SK-N-SH (cell line): Measurements from ENCODE around the gene ILK. TPM values are rescaled to one million over a fixed set of nuclear protein-coding genes. Genes with fewer than 3 reads are reported as not detected.
A peak's percentile ranks its signal among the peaks of the same experiment; 100 is the strongest.

ENCODE experiments used
- CTCF ChIA-PET: fragments of 300-600, 350-600 bp; formaldehyde crosslinking; extraction: SDS; loops from one replicate; lab custom pipeline; 2021; lab: Yijun Ruan, JAX
- POLR2A ChIA-PET: fragments of 350-600 bp; sonication (Branson Sonifier 250); formaldehyde crosslinking; extraction: SDS; loops from one replicate; lab custom pipeline; 2020; ENCODE audit warnings: antibody characterized with exemption, inconsistent platforms; lab: Yijun Ruan, JAX
- DNase-seq: peaks from one replicate; pipeline ENCODE4 v3.0.0; 2012
- H2AFZ ChIP-seq: fragments of 200-600 bp; sonication (generic); 2 replicates; pipeline ENCODE4 v1.8.1; 2016; ENCODE audit warnings: antibody characterized with exemption, mild to moderate bottlenecking, low read depth
- H3F3A ChIP-seq: fragments of 200-600 bp; sonication (generic); replicated peaks from 2 replicates; pipeline ENCODE3; 2016; ENCODE audit warnings: antibody characterized with exemption, mild to moderate bottlenecking; ENCODE audit not compliant: insufficient read depth
- H3K27ac ChIP-seq, 2 experiments: fragments of 200-500 bp in 1 of 2; fragments of 200-600 bp in 1 of 2; sonication (Bioruptor generic) in 1 of 2; sonication (generic), shearing (Covaris generic) in 1 of 2; 2 replicates each; pipeline versions ENCODE4 v1.5.1 to v1.6.1; 2014 to 2016; ENCODE audit warnings: low read depth in 2 of 2, inconsistent platforms in 1 of 2, low read length in 1 of 2, mild to moderate bottlenecking in 1 of 2, mixed read lengths in 1 of 2
- H3K27me3 ChIP-seq: fragments of 200-600 bp; sonication (generic), shearing (Covaris generic); 2 replicates; pipeline ENCODE4 v1.6.1; 2016; ENCODE audit warnings: mixed run types; ENCODE audit not compliant: insufficient read depth
- H3K36me3 ChIP-seq, 2 experiments: fragments of 200-500 bp in 1 of 2; fragments of 200-600 bp in 1 of 2; sonication (Bioruptor generic) in 1 of 2; sonication (generic) in 1 of 2; replicated peaks in 1 of 2; 2 replicates each; pipeline versions ENCODE3 to v1.5.1; 2014 to 2016; ENCODE audit warnings: low read length in 1 of 2, mild to moderate bottlenecking in 1 of 2; ENCODE audit not compliant: insufficient read depth in 2 of 2, control insufficient read depth in 1 of 2
- H3K4me1 ChIP-seq, 2 experiments: fragments of 200-500 bp in 1 of 2; fragments of 200-600 bp in 1 of 2; sonication (Bioruptor generic) in 1 of 2; sonication (generic), shearing (Covaris generic) in 1 of 2; 2 replicates each; pipeline versions ENCODE4 v1.5.1 to v1.6.1; 2014 to 2016; ENCODE audit warnings: low read depth in 1 of 2, low read length in 1 of 2, mixed run types in 1 of 2; ENCODE audit not compliant: insufficient read depth in 2 of 2, control insufficient read depth in 1 of 2
- H3K4me2 ChIP-seq: fragments of 200-600 bp; sonication (generic), shearing (Covaris generic); 2 replicates; pipeline ENCODE4 v1.6.1; 2017; ENCODE audit warnings: mixed run types
- H3K4me3 ChIP-seq, 2 experiments: fragments of 200-500 bp in 1 of 2; fragments of 200-600 bp in 1 of 2; sonication (Bioruptor generic) in 1 of 2; sonication (generic), shearing (Covaris generic) in 1 of 2; 2 replicates each; pipeline versions ENCODE4 v1.5.1 to v1.8.1; 2014 to 2016; ENCODE audit warnings: low read depth in 2 of 2, inconsistent platforms in 1 of 2, low read length in 1 of 2, mild to moderate bottlenecking in 1 of 2, mixed read lengths in 1 of 2, moderate library complexity in 1 of 2
- H3K79me2 ChIP-seq: fragments of 200-600 bp; sonication (generic); 2 replicates; pipeline ENCODE4 v1.8.1; 2017; ENCODE audit warnings: mild to moderate bottlenecking; ENCODE audit not compliant: insufficient read depth
- H3K9ac ChIP-seq: fragments of 200-600 bp; sonication (generic); 2 replicates; pipeline ENCODE4 v1.6.1; 2017; ENCODE audit warnings: mixed run types
- H3K9me2 ChIP-seq: fragments of 200-600 bp; sonication (generic); 2 replicates; pipeline ENCODE4 v1.6.1; 2017; ENCODE audit warnings: mixed run types
- H3K9me3 ChIP-seq: fragments of 200-600 bp; sonication (generic); 2 replicates; pipeline ENCODE4 v1.6.1; 2017; ENCODE audit warnings: mixed run types, mild to moderate bottlenecking, moderate library complexity
- H4K20me1 ChIP-seq: fragments of 200-600 bp; sonication (generic); 2 replicates; pipeline ENCODE4 v1.6.1; 2017; ENCODE audit warnings: mild to moderate bottlenecking, mixed run types; ENCODE audit not compliant: insufficient read depth
- CHD2 ChIP-seq: fragments of 150-350 bp; IDR thresholded peaks from 2 replicates; pipeline ENCODE4 v1.6.1; 2018; ENCODE audit warnings: low read length; ENCODE audit not compliant: partially characterized antibody
- ELF1 ChIP-seq: IDR thresholded peaks from 2 replicates; pipeline ENCODE4 v1.4.0; 2012
- GATA2 ChIP-seq: sonication (generic); formaldehyde crosslinking; IDR thresholded peaks from 2 replicates; pipeline ENCODE4 v1.5.0; 2020; ENCODE audit warnings: mild to moderate bottlenecking, missing genetic modification reagents
- JUND ChIP-seq: IDR thresholded peaks from 2 replicates; pipeline ENCODE4 v1.4.0; 2012
- MAX ChIP-seq: IDR thresholded peaks from 2 replicates; pipeline ENCODE4 v1.4.0; 2012; ENCODE audit warnings: low read depth
- NRF1 ChIP-seq: IDR thresholded peaks from 2 replicates; pipeline ENCODE4 v1.6.1; 2012; ENCODE audit warnings: low read depth, mild to moderate bottlenecking, low read length
- POLR2AphosphoS5 ChIP-seq: IDR thresholded peaks from 2 replicates; pipeline ENCODE4 v1.6.1; 2012; ENCODE audit warnings: low read depth, low read length
- RAD21 ChIP-seq: IDR thresholded peaks from 2 replicates; pipeline ENCODE4 v1.6.1; 2012; ENCODE audit warnings: mild to moderate bottlenecking, low read length
- SIN3A ChIP-seq: IDR thresholded peaks from 2 replicates; pipeline ENCODE4 v1.6.1; 2012; ENCODE audit warnings: low read depth, mild to moderate bottlenecking, low read length, moderate library complexity, borderline replicate concordance
- SMC3 ChIP-seq: IDR thresholded peaks from 2 replicates; pipeline ENCODE4 v1.6.1; 2012; ENCODE audit warnings: low read depth, low read length, improper control_type of control experiment
- TAF1 ChIP-seq: IDR thresholded peaks from 2 replicates; pipeline ENCODE4 v1.6.1; 2012; ENCODE audit warnings: low read depth, mild to moderate bottlenecking, low read length, moderate library complexity, borderline replicate concordance
- TEAD4 ChIP-seq: IDR thresholded peaks from 2 replicates; pipeline ENCODE4 v1.4.0; 2012; ENCODE audit warnings: mild to moderate bottlenecking, borderline replicate concordance; ENCODE audit not compliant: insufficient read depth
- WGBS: methylation state at CpG from one replicate; pipeline ENCODE4 v1.1.6; 2017; ENCODE audit warnings: low lambda C conversion rate; 5-methylcytosine and 5-hydroxymethylcytosine counted together
- polyA plus RNA-seq, 3 experiments: library from polyadenylated mRNA; depleted of rRNA; stranded (reverse); fragments of >200 nt; gene quantifications; 2 replicates each; pipeline ENCODE4 v1.2.3, GENCODE V29; 2012

ILK gene
- polyA plus RNA-seq, 1 of the 3 experiments (the other 2 are of a cell fraction) = 241 TPM

GRCh38 chr11:6609502-6610015, 6.0 kb downstream of the ILK start (continued):
- TF ChIP-seq TAF1 (no peak), TEAD4 (no peak), POLR2AphosphoS5 (no peak), SIN3A (no peak)
- TF ChIP-seq, all 33 proteins: peak for 0

DNA sequence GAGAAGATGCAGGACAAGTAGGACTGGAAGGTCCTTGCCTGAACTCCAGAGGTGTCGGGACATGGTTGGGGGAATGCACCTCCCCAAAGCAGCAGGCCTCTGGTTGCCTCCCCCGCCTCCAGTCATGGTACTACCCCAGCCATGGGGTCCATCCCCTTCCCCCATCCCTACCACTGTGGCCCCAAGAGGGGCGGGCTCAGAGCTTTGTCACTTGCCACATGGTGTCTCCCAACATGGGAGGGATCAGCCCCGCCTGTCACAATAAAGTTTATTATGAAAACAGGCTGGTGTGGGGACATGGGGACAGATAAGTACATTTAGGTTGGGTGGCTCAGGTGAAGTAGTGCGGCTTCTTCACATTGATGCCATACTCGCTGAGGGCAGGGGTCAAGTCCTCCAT, 7.0 kb downstream of the ILK start:
- H3K27ac ChIP-seq = peak overlapping the region in 1 of 2 experiments; percentile 94; a peak in 2 of 4 replicates

DNA sequence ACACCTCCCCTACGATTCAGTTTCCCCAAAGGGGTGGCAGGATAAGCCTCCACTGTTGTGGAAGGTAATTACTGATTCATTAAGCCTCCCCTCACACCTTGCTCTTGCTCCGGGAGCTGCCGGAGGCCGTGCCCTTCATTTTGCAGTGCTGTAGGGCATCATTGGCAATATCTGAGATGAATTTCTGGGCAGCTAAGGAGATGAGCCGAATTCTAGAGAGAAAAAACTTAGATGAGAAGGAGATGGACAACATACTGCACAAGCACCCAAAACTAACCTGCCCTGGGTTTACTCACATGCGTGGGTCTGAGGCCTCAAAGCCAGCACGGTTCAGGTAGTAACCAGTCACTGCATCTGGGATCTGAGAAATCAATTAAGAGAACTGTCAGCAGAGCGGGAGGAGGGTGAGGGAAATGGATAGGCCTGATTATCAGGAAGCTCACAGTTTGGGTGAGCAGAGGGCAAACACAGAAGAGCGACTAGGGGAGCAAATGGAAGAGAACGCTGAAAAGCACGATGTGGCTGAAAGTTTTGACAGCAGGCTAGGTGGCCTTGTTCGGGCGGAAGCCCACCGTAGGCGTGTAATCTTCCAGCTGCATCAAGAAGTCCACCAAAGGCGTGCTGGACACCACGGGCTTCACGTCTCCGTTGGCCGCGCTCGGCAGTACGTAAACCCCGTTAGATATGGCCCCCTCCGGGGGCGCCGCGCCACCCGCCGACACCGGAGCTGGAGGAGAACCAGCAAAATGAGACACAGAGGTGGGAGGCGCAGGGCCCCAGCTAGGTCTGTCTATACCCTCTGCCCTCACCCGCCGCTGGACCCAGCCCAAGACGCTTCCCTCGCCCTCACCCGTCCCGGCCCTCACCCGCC, 7.8 kb downstream of the ILK start:
- POLR2A ChIA-PET = interaction anchor here (0.6 to 2.6 kb wide), 9 partner anchors 10 to 192 kb away, joined by 3 to 16 read pairs (median 4); partner anchors contain the start of genes APBB1, ARFIP2, MRPL17 and TIMM10B
- peak overlapping the region; percentile 78 for H3K9ac ChIP-seq
- H4K20me1 ChIP-seq = no peaks in the 10 kb centered on the region; the same call in 1 of the 2 replicates
- H3F3A ChIP-seq = peaks cover 50% of the 10 kb centered on the region
- WGBS = 20% methylated on average over 24 of the region's 39 CpGs
- no peaks in the 10 kb centered on the region for H3K9me3 ChIP-seq
- no peaks in the 10 kb centered on the region for H3K27me3 ChIP-seq
- H3K4me2 ChIP-seq = peak overlapping the region; percentile 83
- H3K4me1 ChIP-seq = peaks cover 18 to 43% of the 10 kb centered on the region in 2 experiments
- H3K79me2 ChIP-seq = peaks cover 53% of the 10 kb centered on the region
- no peaks in the 10 kb centered on the region for H3K9me2 ChIP-seq
- CTCF ChIA-PET = interaction anchor here (1.3 to 2.9 kb wide), 11 partner anchors 8 to 80 kb away, joined by 3 to 18 read pairs (median 8); partner anchors contain the start of genes ILK, MRPL17 and RRP8
- peak overlapping the region; percentile 65 to 93 for H3K4me3 ChIP-seq
- DNase-seq = no peak
- H2AFZ ChIP-seq = no peak overlapping the region
- peaks cover 30 to 57% of the 10 kb centered on the region in 2 experiments for H3K36me3 ChIP-seq
- no peak for TF ChIP-seq GATA2 (CRISPR knock-in tag)
- TF ChIP-seq ELF1 = no peak
- 0 out of 2 replicates have a peak, but pooled peaks have one; percentile 6 for TF ChIP-seq JUND
- peak overlapping the region; percentile 85 to 94 for H3K27ac ChIP-seq

More for the DNA sequence above, 7.0 kb downstream of the ILK start:
- peaks cover 25 to 44% of the 10 kb centered on the region in 2 experiments for H3K4me1 ChIP-seq
- ChIA-PET CTCF (interaction anchor here (2.0 to 2.5 kb wide), 2 partner anchors 73 to 78 kb away, joined by 4 to 18 read pairs; partner anchors contain the start of gene MRPL17), POLR2A (no interaction called here)
- H3K9me2 ChIP-seq = no peaks in the 10 kb centered on the region
- H3K9ac ChIP-seq = no peak overlapping the region; the same call in 1 of the 2 replicates
- peaks cover 30 to 54% of the 10 kb centered on the region in 2 experiments for H3K36me3 ChIP-seq
- peaks cover 57% of the 10 kb centered on the region for H3F3A ChIP-seq
- DNase-seq = no peak
- peak overlapping the region; percentile 83 for H3K4me2 ChIP-seq
- no peaks in the 10 kb centered on the region for H3K27me3 ChIP-seq
- H3K79me2 ChIP-seq = peaks cover 60% of the 10 kb centered on the region
- no peaks in the 10 kb centered on the region; the same call in 1 of the 2 replicates for H4K20me1 ChIP-seq
- peak overlapping the region; percentile 65 to 93; a peak in 3 of 4 replicates for H3K4me3 ChIP-seq
- WGBS = 93% methylated on average over 5 of the region's 6 CpGs
- TF ChIP-seq MAX (no peak), GATA2 (CRISPR knock-in tag) (no peak), SMC3 (no peak), TAF1 (no peak), NRF1 (no peak), RAD21 (no peak), CHD2 (no peak)
- TF ChIP-seq, all 33 proteins: peak for 0
- no peak overlapping the region for H2AFZ ChIP-seq
- no peaks in the 10 kb centered on the region for H3K9me3 ChIP-seq
